DMS53 treated with DMSO at 0.1 percent for 48 hours (cell line): ENCODE results near the gene SPATC1L.
"Not testable (repeated sequence)": the region's sequence is repeated elsewhere in the genome, so short reads cannot be mapped to it uniquely, and the experiment has no call there.

Source experiments
- DNase-seq: peaks from one replicate; lab custom pipeline; 2025; ENCODE audit not compliant: unreplicated experiment; lab: John Stamatoyannopoulos, UW

Gene SPATC1L

DNA sequence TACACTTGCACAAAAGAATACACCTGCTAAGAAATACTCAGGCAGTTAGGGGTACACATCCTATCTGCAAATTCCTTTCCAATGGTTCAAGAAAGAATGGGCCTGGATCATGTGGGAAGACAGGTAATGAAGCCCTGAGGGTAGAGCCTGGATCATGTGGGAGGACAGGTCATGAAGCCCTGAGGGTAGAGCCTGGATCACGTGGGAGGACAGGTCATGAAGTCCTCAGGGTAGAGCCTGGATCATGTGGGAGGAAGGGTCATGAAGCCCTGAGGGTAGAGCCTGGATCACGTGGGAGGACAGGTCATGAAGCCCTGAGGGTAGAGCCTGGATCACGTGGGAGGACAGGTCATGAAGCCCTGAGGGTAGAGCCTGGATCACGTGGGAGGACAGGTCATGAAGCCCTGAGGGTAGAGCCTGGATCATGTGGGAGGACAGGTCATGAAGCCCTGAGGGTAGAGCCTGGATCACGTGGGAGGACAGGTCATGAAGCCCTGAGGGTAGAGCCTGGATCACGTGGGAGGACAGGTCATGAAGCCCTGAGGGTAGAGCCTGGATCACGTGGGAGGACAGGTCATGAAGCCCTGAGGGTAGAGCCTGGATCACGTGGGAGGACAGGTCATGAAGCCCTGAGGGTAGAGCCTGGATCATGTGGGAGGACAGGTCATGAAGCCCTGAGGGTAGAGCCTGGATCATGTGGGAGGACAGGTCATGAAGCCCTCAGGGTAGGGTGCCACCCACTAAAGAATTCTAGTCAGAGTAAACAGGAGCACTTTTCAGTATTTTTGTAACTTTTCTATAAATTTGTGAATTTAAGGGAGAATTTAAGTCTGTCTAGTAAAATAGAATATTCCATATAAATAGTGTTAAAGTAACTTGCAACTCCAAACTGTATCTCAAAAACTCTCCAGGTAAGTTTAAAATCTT lies 16.9 kb upstream of the SPATC1L start:
- not testable (repeated sequence) for DNase-seq

DNA sequence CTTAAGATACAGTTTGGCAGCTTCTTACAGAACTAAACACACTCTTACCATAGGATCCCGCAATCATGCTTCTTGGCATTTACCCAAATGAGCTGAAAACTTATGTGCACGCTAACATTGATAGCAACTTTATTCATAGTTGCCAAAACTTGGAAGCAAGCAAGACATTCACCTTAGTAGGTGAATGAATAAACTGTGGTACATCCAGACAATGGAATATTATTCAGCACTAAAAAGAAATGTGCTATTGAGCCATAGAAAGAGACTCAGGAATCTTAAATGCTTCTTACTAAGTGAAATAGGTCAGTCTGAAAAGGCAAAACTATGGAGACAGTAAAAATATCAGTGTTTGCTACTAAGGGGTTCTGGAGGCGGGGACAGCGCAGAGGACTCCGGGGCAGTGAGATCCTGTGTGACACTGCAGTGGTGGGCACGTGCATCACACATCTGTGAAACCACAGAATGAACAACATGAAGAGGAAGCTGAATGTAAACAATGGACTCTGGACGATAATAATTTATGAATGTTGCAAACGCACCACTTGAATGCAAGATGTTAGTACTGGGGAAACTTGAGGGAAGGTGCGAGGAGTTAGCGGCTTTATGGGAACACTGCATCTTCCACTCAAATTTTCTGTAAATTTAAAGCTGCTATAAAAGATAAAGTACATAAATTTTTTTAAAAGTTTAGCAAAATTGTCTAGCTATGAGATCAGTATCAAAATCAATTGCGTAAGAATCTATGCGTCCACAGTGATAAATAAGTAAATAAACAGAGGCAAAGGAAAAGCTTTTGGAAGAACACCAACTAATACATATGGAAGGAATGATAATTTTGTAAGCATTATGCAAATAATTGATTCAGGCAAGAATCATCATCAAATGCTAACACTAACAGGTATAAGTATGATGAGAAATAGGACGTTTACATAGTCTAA lies 15.4 kb upstream of the SPATC1L start:
- no peak for DNase-seq

DNA sequence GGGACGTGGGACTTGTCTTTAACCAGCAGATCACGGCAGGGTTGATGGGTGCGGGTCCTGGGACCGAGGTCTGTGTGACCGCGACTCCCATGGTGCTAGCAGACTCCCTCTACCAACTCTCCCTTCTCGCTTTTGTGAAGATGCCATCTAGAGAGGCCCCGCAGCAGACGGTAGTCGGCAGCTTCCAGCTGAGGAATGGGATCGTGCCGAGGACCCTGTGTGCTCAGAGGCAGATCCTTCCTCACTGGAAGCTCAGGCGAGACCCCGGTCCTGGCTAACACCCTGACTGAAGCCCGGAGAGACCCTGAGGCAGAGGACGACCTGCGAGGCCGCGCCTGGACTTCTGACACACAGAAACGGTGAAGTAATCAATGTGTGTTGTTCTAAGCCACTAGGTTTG lies 12.5 kb upstream of the SPATC1L start:
- DNase-seq = no peak

DNA sequence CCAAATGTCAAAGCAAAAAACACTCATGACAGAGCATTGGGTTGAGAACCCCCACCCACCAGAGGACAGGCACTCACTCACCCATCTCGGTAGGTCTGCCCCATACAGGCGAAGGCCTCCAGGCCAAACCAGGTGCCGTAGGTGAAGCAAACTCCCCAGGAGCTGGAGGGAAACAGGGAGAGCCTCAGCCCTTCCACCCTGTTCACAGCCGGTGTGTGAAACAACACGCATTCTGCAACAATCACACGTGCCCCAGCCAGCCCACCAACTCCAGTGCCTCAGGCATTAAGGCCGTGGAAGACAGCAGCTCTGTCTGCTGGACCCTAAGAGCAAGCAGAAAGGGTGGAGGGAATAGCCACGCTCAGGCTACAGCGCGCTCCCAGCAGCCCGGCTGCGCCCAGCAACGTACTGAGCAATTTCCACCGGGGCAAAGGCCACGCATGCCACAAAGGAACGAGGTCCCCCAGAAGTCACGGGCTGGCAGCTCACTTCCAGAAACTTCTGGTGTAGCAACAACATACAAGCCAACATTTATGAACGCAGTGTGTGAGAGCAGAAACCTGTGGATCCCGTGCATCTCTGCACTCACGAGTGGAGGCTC lies 11.4 kb upstream of the SPATC1L start:
- DNase-seq = no peak

DNA sequence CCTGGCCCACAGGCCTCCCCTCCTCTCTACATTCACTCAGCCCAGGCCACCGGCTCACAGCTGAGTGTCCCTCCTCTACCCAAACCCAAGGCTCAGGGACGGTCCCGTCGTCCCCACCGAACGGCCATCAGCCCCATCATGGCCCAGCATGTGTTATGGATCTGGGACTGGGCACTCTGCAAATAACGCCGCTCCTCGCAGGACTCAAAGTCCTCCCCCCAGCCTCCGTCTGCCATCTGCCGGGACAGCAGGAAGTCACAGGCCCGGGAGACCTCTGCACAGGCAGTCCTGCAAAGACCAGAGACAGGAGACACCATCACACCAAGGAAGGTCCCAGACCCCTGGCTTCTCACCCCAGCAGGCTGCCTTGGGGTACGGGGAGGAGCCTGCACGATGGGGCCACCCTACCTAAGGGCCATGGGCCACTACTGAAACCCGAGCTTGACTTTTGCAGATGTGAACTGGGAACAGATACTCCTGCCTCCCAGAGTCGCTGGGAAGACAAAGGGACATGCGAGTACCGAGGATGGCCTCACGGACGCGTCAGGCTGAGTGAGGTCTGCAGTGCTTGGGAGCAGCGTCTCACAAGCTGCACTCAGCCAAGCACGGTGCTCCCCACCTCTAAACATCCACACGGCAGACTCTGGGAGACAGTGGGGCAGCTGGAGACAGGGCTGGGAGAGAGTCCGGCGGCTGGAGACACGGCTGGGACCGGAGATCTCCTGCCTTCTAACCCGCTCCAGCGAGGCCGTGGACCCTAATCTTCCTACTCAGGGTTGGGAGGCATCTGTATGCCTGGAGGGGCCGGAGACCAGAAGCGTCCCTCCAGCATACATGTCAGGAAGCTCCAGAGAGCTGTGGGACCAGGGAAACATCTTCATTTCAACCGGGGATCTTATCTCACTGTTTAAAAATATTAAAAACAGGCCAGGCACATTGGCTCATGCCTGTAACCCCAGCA lies 10.4 kb upstream of the SPATC1L start:
- no peak for DNase-seq

DNA sequence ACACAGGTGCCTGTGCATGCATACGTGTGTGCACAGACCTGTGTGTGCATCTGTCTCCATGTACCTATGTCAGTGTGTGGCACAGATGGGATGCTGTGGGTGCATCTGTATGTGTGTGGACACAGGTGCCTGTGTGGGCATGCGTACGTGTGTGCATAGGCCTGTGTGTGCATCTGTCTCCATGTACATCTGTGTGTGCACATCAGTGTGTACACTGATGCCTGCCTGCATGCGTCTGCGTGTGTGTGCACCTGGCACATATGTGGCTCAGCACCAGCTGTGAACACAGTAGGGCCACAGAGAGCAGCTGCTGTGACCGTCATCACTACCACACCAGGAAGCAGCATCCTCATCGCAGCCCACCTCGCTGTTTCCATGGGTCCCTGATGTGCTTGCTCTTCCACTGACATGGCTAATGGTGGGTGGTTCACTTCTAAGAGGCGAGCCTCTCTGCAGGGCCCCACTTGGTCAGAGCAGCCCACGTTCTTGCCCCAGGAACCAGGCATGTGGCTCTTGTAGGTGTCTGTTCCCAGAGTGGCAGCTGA lies 9.6 kb upstream of the SPATC1L start:
- no peak for DNase-seq

DNA sequence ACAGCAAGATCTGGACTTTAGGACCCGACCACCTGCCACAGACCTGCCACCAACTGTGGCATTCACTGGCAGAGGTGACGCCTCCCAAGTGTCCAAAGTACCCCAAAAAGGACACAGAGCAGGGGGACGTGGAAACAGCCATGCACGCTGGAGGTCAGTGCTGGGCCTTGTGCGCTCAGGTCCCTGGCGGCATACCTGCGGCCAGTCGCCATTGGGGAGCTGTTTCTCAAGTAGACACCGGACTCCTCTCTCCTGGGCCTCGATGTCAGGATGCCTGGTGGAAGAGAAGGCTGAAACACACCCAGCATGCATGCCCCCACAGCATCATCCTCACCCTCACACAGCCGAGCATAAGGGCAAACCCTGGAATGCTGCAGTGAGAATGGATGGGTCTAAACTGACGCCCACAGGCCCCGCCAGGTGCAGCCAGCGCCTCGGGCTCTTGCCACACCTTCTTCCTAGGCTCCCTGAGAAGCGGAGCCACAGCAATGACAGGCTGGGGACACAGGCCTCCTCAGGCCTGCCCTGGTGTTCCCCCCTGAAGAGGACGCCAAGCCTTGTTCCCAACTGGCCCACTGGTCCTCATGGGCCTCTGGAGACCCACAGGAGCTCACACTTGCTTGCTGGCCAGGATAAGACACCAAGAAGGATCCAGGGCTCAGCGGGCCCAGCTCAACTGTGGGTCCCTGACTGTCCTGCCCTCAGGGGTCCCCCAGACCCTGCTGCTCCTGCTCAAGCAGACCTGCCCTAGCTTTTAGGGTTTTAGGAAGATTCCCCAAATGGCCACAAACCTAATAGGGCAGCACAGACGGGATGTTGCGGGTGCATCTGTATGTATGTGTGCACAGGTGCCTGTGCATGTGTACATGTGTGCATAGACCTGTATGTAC lies 7.7 kb upstream of the SPATC1L start:
- no peak for DNase-seq

DNA sequence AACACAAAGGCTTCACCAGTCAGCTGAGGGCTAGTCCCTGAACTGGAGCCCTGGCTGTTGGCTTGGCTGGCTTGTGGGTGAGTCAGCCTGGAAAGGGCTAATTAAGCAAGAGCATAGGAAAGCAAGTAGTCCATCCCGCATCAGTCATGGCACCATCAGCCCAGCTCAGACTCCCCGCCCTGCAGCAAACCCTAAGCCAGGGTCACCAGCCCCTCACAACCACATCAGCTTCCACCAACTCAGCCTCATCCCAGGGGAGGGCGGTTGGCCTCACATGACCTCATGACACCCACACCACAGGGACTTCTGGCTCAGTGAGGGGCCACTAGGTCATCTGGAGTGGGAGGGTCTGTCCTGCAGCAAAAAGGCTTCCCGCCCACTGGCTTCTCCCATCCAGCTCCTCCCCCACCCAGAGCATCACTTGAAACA lies 7.0 kb upstream of the SPATC1L start:
- DNase-seq = no peak

DNA sequence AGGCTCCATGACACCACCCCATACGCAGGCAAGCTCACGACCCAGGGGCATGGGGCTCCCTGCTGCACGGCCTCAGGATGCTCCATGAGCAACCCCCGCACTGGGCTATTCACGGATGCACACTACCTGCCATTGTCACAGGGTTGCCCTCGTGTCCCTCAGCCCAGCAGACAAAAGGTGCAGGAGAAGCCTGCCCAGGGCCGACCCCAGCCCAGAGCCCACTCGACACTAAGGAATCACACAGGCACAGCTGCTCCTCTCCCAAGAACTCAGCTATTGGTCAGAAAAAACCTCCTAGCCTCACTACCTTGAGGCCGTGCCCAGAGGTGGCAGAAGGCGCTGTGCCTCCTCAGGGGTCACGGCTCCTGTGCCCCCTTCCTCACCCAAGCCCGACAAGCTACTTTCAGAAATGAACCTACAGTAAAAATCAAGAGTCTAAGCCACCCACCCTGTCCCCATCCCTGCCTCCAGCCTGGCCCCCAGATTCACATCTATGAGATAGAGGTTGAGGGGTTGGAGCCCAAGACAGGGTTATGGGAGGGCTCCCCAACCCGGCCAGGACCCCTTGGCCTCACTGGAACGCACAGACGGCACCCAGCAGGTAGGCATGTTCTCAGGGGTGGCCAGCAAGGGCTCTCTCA lies 6.4 kb upstream of the SPATC1L start:
- DNase-seq = no peak

DNA sequence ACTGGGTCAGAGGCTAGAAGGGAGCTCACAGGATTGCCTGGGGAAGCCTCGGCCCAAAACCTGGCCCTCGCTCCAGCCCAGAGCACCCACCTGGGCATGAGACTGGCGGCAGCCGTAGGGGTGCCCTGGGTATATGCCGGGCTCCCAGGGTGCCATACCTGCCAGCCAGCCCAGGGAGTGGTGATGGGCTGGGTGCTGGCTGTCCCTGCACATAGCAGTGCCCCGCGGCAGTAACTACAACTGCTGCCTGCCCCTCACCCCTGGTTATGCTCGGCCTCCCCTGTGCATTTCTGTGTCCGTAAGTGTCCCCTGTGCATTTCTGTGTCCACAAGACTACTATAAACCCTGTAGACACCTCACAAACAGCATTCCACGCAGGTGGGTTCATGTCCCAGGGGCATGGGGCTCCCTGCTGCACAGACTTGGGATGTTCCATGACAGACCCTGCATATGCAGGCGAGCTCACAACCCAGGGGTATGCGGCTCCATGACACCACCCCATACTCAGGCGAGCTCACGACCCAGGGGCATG lies 5.8 kb upstream of the SPATC1L start:
- DNase-seq = no peak

DNA sequence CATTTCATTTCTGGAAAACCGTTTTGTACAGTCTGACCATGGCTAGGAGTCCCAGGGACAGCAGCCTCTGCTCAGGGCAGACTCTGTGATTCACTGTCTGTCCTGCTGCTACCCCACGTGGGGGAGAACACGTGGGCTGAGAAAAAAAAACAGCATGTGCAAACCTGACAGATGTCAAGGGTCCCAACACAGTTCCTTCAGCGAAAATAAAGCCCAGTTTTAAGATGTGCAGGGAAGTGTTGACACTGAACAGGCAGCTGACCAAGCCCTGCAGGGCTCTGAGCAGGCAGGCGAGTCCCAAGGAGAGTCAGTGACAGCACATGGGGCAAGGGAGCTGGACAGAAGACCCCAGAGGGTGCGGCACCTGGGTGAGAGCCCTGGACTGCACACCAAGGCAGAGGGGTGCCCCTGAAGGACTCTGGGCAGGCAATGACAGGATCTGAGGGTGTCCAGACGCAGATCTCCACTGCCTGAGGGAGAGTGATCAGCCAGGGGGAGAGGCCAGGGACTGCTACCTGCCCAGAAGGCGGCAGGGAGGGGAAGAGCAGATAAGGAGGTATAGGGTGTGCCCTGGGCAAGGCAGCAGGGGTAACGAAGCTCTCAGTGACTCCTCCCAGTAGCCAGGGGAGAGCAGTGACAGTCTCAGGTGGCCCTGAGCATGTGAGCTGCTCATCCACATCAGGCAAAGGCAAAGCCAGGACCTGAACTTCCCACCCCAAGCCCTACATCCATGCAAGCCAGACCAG lies 5.1 kb upstream of the SPATC1L start:
- DNase-seq = no peak

DNA sequence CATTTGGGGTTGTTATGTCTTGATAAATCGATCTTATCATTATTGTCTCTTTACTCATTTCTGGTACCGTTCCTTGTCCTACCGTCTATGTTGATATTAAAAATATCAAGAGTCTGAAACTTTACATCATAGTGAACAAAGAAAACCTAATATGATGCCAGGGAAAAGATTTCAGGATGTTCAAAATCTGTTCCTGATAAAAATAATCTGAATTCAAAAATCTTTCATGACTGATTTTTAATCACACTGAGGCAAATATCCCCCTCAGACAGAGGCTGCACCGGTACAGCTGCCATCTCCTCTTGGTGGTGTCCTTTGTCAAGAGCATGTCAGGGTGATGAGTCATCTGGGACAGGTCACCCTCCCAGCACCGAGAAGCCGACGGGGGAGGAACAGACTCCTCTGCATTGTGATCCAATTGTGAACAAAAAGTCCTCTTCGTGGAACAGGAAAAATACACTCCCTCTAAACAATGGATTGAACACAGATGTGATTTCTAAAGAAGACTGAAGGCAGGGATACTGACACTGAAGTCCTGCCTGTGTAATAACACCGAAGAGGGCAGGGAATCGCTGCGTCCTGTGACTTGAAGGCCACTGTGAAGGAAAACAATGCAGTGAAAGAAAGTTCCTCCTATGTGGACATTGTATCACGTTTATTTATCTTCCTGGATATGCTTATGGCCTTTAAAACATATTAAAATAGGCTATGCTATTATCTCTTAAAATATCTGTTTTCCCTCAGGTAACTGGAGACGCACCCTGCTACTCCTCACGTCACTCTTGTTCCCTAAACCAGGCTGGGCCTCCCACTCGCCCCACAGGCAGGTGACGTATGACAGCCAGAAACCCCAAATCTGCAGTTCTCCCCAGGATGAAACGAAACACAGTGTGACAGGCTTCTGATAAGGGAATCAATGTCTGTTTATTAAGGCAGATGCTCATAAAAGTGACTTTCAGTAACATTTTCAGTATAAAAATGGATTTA lies 4.3 kb upstream of the SPATC1L start:
- DNase-seq = peak; percentile 65

DNA sequence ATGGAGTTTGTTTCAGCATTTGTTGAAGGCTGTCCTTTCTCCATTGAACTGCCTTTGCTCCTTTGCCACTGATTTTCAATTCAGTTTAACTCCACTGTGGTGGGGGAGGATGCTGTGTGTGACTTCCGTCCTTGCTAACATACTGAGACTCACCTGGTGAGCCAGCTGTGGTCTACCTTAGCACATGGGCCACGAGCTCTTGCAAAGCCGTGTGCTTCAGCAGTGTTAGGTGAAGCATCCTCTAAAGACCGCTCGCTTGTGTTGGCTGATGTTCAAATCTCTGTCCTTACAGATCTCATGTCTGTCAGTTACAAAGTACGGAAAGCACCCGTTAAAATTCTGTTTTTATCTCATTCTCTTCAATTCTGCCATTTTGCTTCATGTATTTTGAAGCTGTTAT lies 3.6 kb upstream of the SPATC1L start:
- no peak for DNase-seq

DNA sequence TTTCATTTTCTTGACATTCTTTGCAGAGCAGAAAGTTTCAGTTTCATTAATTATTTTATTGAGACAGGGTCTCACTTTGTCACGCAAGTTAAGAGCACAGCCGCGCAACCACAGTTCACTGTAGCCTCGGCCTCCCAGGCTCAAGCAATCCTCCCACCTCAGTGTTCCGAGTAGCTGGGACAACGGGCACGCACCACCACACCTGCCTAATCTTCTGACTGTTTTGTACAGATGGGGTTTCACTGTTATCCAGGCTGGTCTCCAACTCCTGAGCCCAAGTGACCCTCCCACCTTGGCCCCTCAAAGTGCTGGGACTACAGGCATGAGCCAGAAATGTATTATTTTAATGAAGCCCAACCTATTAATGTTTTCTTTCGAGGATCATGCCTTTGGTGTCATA lies 3.0 kb upstream of the SPATC1L start:
- no peak for DNase-seq

DNA sequence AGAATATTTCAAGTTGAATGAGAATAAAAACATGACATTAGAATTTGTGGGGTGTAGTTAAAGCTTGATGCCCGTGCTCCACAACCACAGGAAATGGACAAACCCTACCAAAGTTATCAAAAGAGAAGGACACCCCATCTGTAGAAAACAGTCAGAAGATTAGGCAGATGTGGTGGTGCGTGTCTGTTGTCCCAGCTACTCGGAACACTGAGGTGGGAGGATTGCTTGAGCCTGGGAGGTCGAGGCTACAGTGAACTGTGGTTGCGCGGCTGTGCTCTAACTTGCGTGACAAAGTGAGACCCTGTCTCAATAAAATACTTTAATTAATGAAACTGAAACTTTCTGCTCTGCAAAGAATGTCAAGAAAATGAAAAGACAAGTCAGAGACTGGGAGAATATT lies 1.5 kb upstream of the SPATC1L start:
- no peak for DNase-seq
